IPS-11a (cell line): ENCODE data around the gene SND1.

ENCODE experiments used
- H3K4me3 ChIP-seq: one replicate; pipeline ENCODE4 v1.5.1; 2013; ENCODE audit warnings: low read depth, low read length, control low read depth

The SND1 gene

DNA sequence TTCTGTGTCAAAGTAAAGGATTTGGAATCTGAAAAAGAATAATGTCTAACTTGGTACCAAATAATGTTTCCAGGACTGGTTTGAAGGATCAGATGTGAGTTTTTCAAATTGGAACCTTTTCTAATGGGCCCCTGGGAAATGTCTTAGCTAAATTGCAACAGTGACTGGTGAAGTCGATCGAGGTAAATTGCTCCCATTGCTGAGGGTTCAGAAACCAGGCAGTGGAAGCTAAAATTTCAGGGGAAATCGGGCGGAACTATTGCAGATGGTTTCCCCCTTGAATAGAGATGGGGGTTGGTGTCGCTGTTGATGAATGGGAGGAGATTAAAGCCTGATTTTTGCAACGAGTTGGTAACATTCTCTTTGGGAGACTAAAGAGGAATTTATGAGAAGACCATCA, 112.7 kb downstream of the SND1 start:
- H3K4me3 ChIP-seq, result no peak overlapping the region

- H3K4me3 ChIP-seq, result no peak overlapping the region
Measured at GRCh38 chr7:127765150-127765549, 113.2 kb downstream of the SND1 start.

- no peak overlapping the region for H3K4me3 ChIP-seq
Measured at GRCh38 chr7:127766831-127767459, 115.0 kb downstream of the SND1 start.

DNA sequence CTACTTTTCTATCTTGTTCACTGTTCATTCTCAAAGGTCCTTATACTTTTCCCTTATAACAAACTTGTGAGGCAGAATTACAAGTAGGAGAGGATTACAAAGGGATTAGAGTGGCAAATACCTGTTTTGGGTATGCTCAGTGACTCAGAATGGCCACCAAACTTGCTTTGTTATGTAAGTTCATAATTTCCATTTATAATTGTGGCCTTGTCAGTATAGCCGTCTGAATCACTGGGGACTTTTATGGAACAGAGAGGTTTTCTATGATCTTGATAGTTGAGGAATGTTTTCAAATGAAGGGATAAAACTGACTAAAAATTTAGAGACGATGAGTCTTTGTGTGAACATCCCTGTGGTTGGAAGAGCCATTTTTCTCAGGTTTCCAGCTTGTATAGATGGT, 116.2 kb downstream of the SND1 start:
- H3K4me3 ChIP-seq, result no peak overlapping the region

DNA sequence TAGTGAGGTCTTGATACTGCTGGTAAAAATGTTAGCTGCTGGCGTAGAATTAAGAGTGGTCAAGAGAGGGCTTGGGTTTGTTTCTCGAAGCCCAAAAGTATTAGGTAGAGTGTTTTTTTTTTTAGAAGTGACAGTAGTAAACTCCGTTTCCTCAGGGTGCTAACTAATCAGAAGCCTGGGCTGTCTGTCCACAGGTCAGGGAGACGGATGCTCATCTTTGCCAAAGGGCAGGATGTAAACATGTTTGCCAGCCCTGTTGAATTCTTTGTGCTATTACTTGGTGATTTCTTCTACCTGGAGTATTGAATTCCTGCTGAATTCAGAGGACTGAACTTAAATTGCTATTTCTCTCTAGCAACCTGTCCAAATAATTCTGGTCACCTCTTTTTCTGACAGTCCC, 117.1 kb downstream of the SND1 start:
- H3K4me3 ChIP-seq, result no peak overlapping the region

DNA sequence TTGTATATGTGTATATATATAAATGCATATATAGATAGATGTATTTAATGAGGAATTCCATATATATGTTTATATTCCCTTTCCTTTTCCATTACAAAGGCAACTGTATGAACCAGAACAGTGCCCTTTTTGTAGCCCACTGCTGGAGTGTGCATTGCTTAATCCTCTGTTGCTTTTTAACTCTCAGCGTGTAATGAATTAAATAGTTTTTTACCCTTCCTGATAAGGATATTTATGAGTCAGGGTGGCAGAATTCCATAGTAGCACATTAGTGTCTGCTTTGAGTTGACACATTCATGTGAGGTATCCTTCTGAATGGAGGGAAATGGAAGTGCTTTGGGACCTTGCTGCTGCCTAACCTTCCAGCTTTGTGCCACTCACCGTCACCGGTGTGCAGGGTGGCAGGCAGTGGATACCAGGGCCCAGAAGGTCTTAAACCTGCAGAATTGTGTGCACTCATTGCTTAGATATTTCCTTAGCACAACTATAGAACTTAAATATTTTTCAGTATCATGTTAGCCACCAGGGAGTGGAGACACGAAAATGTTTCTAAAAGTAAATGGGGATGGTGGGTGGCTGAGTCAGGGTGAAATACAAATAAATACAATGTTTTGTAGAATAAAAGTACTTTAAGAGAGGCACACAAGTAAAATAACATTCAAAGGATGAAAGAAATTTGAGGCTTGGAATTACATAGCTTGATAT, 117.9 kb downstream of the SND1 start:
- H3K4me3 ChIP-seq, result no peak overlapping the region

DNA sequence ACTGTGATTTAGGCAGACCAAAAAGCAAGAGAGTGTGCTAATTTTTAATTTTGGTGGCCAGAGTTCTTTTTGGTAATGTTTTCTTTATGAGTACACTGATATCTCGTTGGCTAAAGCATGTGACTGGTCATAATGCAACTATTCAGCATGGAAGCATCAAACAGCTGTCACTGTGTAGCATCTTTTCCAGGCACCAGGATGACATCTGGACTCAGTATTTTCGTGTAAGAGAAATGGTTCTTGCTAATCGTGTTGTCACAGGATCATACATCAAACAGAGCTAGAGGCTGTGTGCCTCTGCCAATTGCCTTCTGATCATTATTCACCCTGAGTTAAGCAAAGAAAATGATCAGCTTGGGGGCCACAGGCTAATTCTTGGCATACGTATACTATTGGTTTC, 118.9 kb downstream of the SND1 start:
- no peak overlapping the region for H3K4me3 ChIP-seq

GRCh38 chr7:127771707-127772106, 119.7 kb downstream of the SND1 start:
- no peak overlapping the region for H3K4me3 ChIP-seq

GRCh38 chr7:127776776-127777386, 124.9 kb downstream of the SND1 start:
- H3K4me3 ChIP-seq, result no peak overlapping the region

GRCh38 chr7:127780489-127780888, 128.5 kb downstream of the SND1 start:
- H3K4me3 ChIP-seq, result no peak overlapping the region

DNA sequence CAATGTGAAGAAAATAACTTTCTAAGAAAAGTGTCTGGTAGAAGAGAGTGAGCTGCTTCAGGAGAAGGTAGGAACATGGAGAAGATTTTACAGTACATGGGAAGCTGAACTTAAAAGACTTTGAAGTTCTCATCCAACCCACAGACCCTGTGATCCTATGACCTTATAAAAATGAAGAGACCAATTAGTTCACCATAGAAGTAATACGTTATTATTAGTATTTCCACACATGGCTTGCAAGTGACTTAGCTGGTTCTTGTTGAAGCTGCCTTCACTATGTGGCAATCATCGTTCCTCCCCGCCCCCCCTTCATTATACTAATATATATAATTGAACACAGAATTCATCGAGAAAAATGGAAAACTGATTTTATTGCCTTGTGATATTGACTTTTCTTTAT, 129.1 kb downstream of the SND1 start:
- no peak overlapping the region for H3K4me3 ChIP-seq

DNA sequence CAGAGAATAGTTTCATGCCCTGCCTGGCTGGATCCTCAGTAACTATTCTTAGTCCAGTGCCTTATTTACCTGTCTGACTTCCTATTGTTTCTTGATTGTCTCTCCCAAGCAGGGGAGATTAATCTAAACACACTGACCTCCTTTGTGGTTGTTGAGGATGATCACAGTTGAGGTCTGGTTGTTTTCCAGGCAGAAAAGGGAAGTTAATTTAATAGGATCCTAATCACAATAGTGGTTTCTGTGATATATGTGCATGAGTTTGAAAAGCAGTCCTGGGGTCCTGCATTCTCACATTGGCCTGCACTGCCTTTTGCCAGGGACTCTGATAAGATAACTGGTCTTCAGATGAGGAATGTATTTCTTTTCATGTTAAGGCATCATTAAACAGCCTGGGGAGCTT, 130.1 kb downstream of the SND1 start:
- no peak overlapping the region for H3K4me3 ChIP-seq

- no peak overlapping the region for H3K4me3 ChIP-seq
Measured at GRCh38 chr7:127782654-127783559, 130.9 kb downstream of the SND1 start.

DNA sequence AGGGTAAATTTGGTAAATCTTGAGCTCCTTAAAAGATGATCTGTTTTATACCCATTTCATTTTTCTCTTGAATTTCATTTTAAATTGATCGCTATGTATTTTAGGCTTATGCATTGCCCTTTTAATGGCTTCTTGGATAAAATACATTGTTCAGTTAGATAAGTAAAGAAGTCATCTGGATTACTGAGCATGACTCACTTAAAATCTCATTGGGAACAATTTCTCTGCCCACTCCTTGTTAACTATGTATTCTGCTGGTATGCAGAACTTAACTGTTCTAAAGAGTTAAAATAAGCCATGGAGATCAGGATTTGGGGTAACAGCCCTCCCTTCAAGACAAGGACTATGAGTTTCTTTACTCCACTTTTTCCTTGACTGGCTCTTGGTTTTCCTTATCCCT, 134.2 kb downstream of the SND1 start:
- H3K4me3 ChIP-seq, result no peak overlapping the region

GRCh38 chr7:127789031-127789430, 137.0 kb downstream of the SND1 start:
- no peak overlapping the region for H3K4me3 ChIP-seq

DNA sequence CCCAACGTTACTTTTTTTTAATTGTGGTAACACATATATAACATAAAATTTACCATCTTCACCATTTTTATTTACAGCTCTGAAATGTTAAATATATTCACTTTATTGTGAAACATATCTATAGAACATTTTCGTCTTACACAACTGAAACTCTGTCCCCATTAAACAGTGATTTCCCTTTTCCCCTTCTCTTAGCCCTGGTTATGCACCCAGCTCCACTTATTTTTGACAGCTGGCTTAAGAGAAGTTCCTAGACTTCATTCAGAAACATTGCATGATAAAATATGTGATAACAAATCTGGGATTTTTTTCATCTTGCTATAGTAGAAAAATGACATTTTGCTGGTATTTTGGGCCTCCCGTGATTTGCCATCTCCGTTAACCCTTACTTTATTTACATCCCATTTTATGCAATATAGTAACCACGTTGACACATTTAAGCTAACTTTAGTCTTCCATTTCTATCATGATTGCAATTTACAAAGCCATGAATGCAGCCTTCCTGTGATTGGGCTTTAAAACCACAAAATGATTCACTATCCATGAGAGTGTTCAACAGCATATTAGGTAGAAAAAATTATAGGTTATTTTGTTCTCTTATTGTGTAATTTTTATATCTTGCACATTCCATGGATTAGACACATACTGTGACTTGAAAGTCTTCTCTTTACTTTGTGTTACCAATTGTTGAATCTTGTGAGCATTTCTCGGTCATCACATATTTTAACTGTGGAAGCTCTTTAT, 139.6 kb downstream of the SND1 start:
- no peak overlapping the region for H3K4me3 ChIP-seq

DNA sequence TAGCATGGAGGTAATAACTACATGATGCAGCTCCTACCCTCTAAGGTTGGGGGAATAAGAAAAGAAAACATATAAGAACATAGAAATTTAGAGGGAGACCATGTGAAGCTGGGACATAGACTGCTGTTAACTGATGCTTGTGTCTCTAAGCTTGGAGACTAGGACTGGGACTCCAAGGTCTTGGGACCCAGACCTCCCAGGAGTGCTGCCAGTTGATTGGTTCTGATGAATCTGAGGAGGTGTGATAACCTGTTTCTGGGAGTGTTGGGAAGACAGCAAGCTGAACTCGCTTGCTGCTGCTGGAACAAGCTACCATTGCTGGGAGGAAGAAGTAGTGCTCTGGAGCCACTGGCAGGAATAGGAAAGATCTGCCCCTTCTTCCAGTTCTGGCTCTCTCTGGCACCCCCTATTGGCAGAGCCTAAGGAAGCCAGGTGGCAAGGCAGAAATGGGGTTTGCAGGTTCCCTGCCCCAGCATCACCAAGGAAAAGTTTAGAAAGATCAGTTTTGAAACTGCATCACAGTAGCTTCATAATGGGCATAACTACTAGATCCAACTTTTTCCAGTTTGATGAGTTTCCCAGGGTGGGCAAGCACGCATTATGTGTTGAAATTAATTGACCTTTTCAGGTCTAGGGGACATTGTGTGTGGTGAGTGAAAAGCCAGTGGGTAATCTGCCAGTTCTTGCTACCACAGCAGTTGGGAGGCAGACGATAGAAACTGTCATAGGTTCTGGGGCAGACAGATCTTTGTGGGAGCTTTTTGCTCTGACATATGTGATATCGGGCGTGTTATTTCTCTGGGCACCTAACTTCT, 140.7 kb downstream of the SND1 start:
- H3K4me3 ChIP-seq, result no peak overlapping the region

GRCh38 chr7:127793582-127793981, 141.6 kb downstream of the SND1 start:
- H3K4me3 ChIP-seq, result no peak overlapping the region

DNA sequence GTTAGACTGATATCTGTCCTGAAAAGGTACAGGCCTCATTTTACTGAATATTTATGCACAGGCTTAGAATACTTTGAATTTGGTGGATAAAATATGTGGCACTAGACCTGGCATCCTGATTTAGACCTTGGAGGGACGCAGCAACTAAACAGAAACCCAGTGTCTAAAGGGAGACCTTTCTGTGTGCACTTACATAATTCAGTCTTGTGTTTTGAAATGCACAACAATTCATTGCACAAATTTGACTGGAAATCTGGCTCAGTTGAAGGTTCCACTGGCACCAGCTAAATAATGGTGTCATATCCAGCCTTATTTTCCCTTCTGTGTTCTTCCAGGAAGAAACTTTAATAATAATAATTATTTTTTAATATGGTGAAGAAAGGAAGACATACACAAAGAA, 142.1 kb downstream of the SND1 start:
- H3K4me3 ChIP-seq, result no peak overlapping the region

DNA sequence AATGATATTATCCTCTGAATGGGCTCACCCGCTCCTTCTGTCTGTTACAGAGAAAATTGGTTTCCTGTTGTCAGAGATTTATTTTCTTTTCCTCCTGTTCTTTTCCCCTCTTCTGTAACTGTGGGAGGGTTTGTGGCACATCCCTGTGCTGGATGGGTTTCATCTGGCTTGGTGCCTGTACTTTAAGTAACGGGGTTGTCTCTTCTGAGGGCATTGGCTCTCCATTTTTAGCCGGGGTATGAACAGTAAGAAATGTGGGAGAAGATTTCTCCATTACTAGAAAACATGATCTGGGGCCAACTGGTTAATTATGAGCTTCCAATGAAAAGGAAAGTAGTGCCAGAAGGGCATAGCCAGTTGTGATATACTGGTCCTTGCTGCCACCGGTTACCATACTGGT, 142.6 kb downstream of the SND1 start:
- H3K4me3 ChIP-seq, result no peak overlapping the region
